Measurements from ENCODE around the gene PSME1.

DNA sequence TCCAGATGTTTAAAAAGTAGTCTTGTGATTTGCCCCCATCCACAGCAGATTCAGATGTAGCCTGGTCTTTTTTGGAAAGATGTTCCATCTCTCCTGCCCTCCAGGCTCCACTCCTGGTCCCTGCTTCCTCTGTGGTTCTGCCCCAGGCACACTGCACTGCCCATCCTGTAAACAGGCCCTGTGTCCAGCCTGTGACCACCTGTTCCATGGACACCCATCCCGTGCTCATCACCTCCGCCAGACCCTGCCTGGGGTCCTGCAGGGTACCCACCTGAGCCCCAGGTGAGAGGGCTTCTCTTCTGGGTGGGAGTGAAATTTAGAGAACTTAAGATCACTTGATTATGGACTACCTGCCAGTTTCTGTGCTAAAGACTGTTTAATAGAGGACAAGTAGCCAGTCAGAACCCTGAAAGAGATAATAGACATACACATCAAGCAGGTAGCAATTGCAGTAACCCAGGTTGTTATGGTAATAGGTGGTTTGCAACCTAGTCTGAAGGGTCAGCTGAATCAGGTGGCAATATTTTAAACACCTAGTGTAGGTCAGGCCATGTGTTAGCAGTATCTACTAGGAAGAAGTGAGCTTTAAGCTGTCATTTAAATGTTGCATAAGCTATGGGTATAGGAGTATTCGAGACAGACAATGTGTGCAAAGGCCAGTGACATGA, 13.4 kb downstream of the PSME1 start:
- no peak for TF ChIP-seq CTCF (IDR thresholded peaks at IDR 0.05)
- TF ChIP-seq POLR2A (IDR thresholded peaks at IDR 0.05): no peak
